ENCODE data around the gene TPST2. TPM values are rescaled to one million over a fixed set of nuclear protein-coding genes. Genes with fewer than 3 reads are reported as not detected.

The TPST2 gene
- total RNA-seq, 1 donor from 2014 or later = 30.0 TPM

- no peaks in the 10 kb centered on the region for H3K27me3 Mint-ChIP-seq
- intact Hi-C loops (cut with micrococcal nuclease) = no loop called here
- no peak overlapping the region for H3K27ac Mint-ChIP-seq
- peaks cover 2% of the 10 kb centered on the region for H3K36me3 Mint-ChIP-seq (ENCODE audit: low read depth)
- H3K4me1 Mint-ChIP-seq = peaks cover 22% of the 10 kb centered on the region
- no peak for DNase-seq
- H3K4me3 Mint-ChIP-seq = no peak overlapping the region
- H3K9me3 Mint-ChIP-seq = no peaks in the 10 kb centered on the region
These were observed 73.4 kb downstream of the TPST2 start for GRCh38 chr22:26516503-26516902.

DNA sequence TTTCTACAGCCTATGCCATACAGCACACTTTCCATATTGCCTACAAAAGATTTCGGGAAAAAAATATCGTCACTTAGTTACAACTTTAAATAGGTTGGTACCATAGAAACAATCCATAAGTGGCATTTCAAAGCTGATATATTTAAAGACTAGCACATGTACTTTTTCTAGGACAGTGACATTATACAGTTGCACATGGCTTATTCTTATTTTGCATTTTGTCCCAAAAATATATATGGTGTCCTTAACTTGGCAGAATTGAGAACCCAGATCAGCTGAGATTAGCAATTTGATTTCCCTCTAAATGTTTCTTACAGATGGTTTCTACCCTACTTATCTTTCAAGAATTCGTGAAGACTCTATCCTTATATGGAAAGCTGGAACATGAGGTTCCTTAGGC is 74.0 kb downstream of the TPST2 start:
- intact Hi-C loops (cut with micrococcal nuclease) = no loop called here
- Mint-ChIP-seq H3K9me3 (no peaks in the 10 kb centered on the region), H3K27ac (no peak overlapping the region), H3K27me3 (no peaks in the 10 kb centered on the region), H3K36me3 (ENCODE audit: low read depth) (peaks cover 3% of the 10 kb centered on the region), H3K4me3 (no peak overlapping the region), H3K4me1 (peaks cover 26% of the 10 kb centered on the region)
- DNase-seq = no peak

DNA sequence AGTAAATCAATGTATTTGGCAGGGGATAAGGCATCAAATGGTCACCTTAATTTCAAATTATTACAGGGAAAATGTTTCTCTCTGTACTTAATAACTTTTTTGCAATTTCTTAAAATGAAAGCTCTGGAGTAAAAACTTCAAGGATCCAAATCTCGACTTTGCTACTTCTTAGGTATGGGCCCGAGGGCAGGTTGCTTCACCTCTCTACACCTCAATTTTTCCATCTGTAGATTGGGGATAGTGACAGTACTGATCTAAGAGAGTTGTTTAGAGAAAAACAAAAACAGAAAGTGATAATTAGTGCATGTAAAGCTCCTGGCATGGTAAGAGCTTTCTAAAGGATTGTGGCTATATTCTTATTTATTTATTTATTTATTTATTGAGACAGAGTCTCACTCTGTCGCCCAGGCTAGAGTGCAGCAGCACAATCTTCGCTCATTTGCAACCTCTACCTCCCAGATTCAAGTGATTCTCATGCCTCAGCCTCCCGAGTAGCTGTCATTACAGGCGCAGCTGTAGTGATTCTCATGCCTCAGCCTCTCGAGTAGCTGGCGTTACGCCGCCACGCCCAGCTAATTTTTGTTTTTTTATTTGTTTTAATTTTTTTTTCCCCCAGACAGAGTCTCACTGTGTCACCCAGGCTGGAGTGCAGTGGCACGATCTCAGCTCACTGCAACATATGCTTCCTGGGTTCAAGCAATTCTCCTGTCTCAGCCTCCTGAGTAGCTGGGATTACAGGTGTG is 75.3 kb downstream of the TPST2 start:
- Mint-ChIP-seq H3K4me3 (peak overlapping the region; percentile 3), H3K36me3 (ENCODE audit: low read depth) (peaks cover 13% of the 10 kb centered on the region), H3K27me3 (no peaks in the 10 kb centered on the region), H3K9me3 (no peaks in the 10 kb centered on the region), H3K4me1 (peaks cover 36% of the 10 kb centered on the region), H3K27ac (no peak overlapping the region)
- intact Hi-C loops (cut with micrococcal nuclease) = no loop called here
- no peak for DNase-seq

DNA sequence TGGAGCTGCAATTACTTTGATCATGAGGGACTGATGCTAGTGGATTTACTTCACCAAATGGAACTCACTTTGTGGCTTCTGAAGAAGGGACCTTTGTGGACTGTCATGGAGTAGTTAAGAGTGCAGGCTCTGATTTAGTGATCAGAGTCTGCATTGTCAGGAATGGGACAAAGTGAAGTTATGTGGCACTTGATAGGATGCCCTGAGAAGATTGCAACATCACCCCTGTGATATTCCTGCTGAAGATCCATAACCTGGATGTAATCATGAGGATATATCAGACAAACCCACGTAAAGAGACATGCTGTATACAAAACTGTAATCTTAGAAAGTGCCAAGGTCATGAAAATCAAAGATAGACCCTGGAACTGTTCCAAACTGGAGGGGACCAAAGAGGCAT is 76.1 kb downstream of the TPST2 start:
- Mint-ChIP-seq H3K27me3 (no peaks in the 10 kb centered on the region), H3K4me1 (peaks cover 41% of the 10 kb centered on the region), H3K9me3 (no peaks in the 10 kb centered on the region), H3K27ac (no peak overlapping the region), H3K4me3 (peak overlapping the region; percentile 100), H3K36me3 (ENCODE audit: low read depth) (peaks cover 21% of the 10 kb centered on the region)
- no peak for DNase-seq
- intact Hi-C loops (cut with micrococcal nuclease) = loop anchor here (2.0 kb wide), 1 partner anchor 77 kb away; the partner anchor contains the start of gene TPST2

DNA sequence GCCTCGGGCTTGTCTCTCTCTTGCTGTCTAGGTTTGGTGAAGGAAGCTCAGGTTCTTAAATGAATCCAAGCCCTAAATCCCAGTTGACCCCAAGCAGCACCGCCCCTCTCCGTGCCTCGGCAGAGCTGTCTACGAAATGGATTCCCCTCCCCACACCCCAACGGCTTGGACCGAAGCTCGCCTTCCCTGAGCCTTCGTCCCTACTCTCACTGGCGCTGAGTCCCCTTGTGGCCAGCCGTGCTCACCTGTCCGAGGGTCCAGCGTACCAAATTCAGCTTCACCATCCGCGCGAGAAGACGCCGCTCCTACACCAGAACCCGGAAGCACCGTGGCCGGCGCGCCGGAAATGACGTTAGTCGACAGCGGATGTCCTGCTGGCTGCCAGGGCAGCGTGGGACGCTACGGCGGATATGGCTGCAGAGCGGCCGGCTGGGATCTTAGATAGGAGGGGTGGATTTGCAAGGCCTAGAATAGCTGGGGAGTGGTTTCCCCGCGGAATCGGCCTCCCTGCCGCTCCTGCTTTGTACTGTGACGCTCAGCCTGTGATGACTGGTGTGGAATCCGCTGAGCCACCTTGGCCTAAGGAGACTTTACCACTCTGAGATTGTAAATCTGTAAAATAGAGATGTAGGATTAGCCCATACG is 77.7 kb downstream of the TPST2 start, which contains the start of gene TFIP11:
Gene TFIP11, minus strand, starts transcription at position 325 of the 645 bp plus-strand sequence. CDS start 2,201 bp downstream, outside the sequence.
- H3K4me3 Mint-ChIP-seq = peak within 1 kb of the TSS; percentile 100
- H3K27me3 Mint-ChIP-seq = no peaks in the 10 kb centered on the region
- H3K27ac Mint-ChIP-seq = peak within 1 kb of the TSS; percentile 97
- H3K36me3 Mint-ChIP-seq (ENCODE audit: low read depth) = peaks cover 27% of the 10 kb centered on the region
- intact Hi-C loops (cut with micrococcal nuclease) = loop anchor here (1.0 to 2.0 kb wide), 2 partner anchors 29 to 79 kb away; partner anchors contain the start of genes HPS4, SRRD and TPST2
- no peaks in the 10 kb centered on the region for H3K9me3 Mint-ChIP-seq
- peak; percentile 99 for DNase-seq
- H3K4me1 Mint-ChIP-seq = peaks cover 41% of the 10 kb centered on the region

DNA sequence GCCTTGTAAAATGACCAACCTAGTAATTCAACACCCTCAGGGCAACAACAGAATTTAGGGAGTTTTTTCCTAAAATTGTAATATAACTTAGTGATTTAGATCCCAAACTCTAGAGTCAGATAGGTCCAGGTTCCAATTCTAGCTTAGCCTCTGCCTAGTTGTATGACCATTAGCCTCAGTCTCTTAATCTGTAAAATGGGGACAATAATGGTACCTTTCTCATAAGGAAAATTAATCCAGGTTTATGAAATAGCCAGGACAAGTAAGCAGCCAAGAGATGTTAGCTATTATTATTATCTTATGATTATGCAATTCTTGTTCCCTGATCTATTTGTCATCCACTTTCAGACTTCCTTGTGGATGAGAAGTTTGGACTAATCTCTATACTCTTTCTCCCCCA is 81.8 kb downstream of the TPST2 start:
- peaks cover 54% of the 10 kb centered on the region for H3K36me3 Mint-ChIP-seq (ENCODE audit: low read depth)
- no peak overlapping the region for H3K4me3 Mint-ChIP-seq
- no peak for DNase-seq
- intact Hi-C loops (cut with micrococcal nuclease) = no loop called here
- no peaks in the 10 kb centered on the region for H3K27me3 Mint-ChIP-seq
- no peaks in the 10 kb centered on the region for H3K9me3 Mint-ChIP-seq
- no peak overlapping the region for H3K27ac Mint-ChIP-seq
- H3K4me1 Mint-ChIP-seq = peaks cover 48% of the 10 kb centered on the region

- Mint-ChIP-seq H3K4me1 (peaks cover 29% of the 10 kb centered on the region), H3K9me3 (no peaks in the 10 kb centered on the region), H3K4me3 (peak overlapping the region; percentile 68), H3K27me3 (no peaks in the 10 kb centered on the region), H3K27ac (peak overlapping the region; percentile 82), H3K36me3 (ENCODE audit: low read depth) (peaks cover 66% of the 10 kb centered on the region)
- no peak for DNase-seq
- intact Hi-C loops (cut with micrococcal nuclease) = no loop called here
These were observed 86.2 kb downstream of the TPST2 start for GRCh38 chr22:26503758-26504157.

DNA sequence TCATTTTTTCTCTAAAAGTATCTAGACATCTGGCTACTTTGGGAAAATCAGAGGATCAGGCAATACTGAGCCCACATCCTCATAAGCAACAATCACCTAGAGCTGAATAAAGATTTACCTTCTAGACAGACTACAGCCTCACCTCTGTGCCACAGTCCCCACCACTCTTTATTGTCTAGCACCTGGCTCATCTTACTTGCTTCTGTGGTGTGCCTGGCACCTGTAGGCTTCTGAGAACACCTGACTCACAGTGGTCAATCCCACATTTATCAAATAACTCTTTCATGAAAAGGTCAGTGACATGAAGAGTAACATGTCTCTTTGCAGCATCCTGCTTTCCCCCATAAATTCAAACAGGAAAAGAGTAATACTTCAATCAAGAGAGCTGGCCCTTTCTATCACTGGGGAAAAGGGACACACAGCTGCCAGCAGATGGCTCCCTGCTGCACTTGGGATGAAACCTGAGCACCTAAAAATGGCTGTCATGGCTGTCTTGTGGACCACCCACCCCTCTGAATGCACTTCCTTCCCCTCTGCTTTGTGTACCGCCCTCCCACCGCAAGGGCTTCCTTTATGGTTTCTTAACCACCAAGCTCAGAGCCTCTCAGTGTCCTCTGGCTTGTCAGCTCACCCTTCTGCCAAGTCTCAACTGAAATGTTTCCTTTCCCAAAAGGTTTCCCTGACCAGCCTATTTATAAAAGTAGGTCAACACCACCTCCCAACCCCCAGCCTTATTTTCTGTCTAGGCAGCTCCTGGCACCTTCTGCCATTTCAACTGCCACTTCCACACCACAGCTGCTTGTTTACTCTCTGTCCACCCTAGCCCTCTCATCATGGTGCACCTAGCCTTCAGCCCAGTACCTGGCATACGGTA is 87.0 kb downstream of the TPST2 start:
- intact Hi-C loops (cut with micrococcal nuclease) = no loop called here
- H3K36me3 Mint-ChIP-seq (ENCODE audit: low read depth) = peaks cover 64% of the 10 kb centered on the region
- peaks cover 29% of the 10 kb centered on the region for H3K4me1 Mint-ChIP-seq
- peak overlapping the region; percentile 68 for H3K4me3 Mint-ChIP-seq
- H3K9me3 Mint-ChIP-seq = no peaks in the 10 kb centered on the region
- H3K27ac Mint-ChIP-seq = peak overlapping the region; percentile 82
- peak; percentile 91 for DNase-seq
- H3K27me3 Mint-ChIP-seq = no peaks in the 10 kb centered on the region

- intact Hi-C loops (cut with micrococcal nuclease) = no loop called here
- Mint-ChIP-seq H3K36me3 (ENCODE audit: low read depth) (peaks cover 68% of the 10 kb centered on the region), H3K4me1 (peaks cover 29% of the 10 kb centered on the region), H3K27me3 (no peaks in the 10 kb centered on the region), H3K9me3 (no peaks in the 10 kb centered on the region), H3K4me3 (no peak overlapping the region), H3K27ac (no peak overlapping the region)
- DNase-seq = no peak
These were observed 87.9 kb downstream of the TPST2 start for GRCh38 chr22:26501996-26502395.

DNA sequence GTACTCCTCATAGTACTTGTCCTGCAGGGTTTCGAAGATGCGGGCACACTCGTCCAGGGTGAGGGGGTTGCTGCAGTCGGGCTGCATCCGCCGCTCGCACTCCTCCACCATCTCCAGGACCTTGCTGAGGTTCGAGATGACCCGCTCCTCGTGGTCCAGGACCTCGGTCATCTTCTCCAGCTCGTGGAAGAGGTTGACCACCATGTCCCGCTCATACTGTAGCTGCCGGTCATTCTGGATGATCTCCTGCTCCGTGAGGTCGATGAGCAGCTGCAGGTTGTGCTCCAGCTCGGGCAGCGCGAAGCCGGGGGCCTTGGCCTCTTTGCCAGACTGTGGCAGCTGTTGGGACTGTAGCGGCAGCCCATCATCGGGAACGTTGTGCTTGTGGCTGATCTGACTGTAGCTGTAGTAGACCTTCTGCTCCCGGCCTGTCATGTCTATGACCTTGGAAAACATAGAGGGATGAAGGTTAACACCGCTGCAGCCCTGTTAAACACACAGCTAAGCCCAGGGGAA is 90.7 kb downstream of the TPST2 start:
- DNase-seq = no peak
- H3K27me3 Mint-ChIP-seq = no peaks in the 10 kb centered on the region
- peaks cover 25% of the 10 kb centered on the region for H3K4me1 Mint-ChIP-seq
- no peaks in the 10 kb centered on the region for H3K9me3 Mint-ChIP-seq
- intact Hi-C loops (cut with micrococcal nuclease) = no loop called here
- H3K27ac Mint-ChIP-seq = peak overlapping the region; percentile 62
- H3K4me3 Mint-ChIP-seq = no peak overlapping the region
- peaks cover 69% of the 10 kb centered on the region for H3K36me3 Mint-ChIP-seq (ENCODE audit: low read depth)

- Mint-ChIP-seq H3K36me3 (ENCODE audit: low read depth) (peaks cover 67% of the 10 kb centered on the region), H3K27me3 (no peaks in the 10 kb centered on the region)
These were observed 93.5 kb downstream of the TPST2 start for GRCh38 chr22:26496456-26496855.

DNA sequence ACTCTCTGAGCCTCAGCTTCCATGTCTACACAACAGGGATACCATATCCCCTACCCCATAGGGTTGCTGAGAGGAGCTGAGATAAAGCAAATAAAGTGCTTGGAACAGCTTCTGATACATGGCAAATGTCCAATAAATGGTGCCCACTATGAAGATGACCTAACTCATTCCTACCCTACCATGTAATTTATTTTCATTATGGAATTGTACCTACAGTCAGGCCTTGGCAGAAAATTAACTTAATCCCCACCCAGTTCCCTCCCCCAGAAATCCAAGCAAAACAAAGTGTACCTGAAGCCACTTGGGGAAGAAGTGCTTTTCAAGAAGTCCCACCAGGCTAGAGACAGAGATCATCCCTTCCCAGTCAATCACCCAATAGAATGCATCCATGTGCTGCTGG is 95.4 kb downstream of the TPST2 start:
- Mint-ChIP-seq H3K27ac (peak overlapping the region; percentile 46), H3K27me3 (no peaks in the 10 kb centered on the region), H3K9me3 (no peaks in the 10 kb centered on the region), H3K4me3 (no peak overlapping the region), H3K4me1 (peaks cover 11% of the 10 kb centered on the region), H3K36me3 (ENCODE audit: low read depth) (peaks cover 64% of the 10 kb centered on the region)
- intact Hi-C loops (cut with micrococcal nuclease) = no loop called here
- DNase-seq = no peak

More at GRCh38 chr22:26496456-26496855, 93.5 kb downstream of the TPST2 start:
- Mint-ChIP-seq H3K4me3 (no peak overlapping the region), H3K4me1 (peaks cover 15% of the 10 kb centered on the region), H3K27ac (no peak overlapping the region), H3K9me3 (no peaks in the 10 kb centered on the region)
- DNase-seq = no peak
- intact Hi-C loops (cut with micrococcal nuclease) = no loop called here

DNA sequence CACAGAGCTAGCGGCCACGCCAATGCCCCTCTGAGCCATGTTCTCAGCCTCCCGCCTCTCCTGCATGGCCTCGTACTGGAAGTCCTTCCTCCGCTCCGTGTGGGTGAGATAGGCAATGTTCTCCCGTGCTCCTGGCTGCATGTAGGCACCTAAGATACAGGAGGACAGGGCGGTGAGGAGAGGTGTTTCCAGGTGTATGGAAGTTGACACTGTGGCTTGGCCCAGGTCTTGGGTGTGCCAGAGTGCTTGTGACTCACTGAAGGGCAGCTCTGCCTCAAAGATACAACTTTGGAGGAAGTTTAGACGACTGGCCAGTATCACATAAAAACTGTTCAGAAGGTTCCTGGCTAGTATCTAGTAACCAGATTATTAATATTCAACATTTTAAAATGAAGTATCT is 97.7 kb downstream of the TPST2 start:
- Mint-ChIP-seq H3K9me3 (no peaks in the 10 kb centered on the region), H3K27ac (no peak overlapping the region), H3K4me3 (no peak overlapping the region), H3K36me3 (ENCODE audit: low read depth) (peaks cover 61% of the 10 kb centered on the region), H3K27me3 (no peaks in the 10 kb centered on the region), H3K4me1 (peaks cover 15% of the 10 kb centered on the region)
- intact Hi-C loops (cut with micrococcal nuclease) = no loop called here
- no peak for DNase-seq

All from activated CD4-positive, alpha-beta T cell treated with anti-CD3 and anti-CD28 coated beads, Interleukin-2, amount 10 ng/mL, durations not matched to agents 24 days and 14 days (primary cell).